Bronchial epithelial cell (primary cell): ENCODE data around the gene IQGAP1. TPM values are rescaled to one million over a fixed set of nuclear protein-coding genes. Genes with fewer than 3 reads are reported as not detected.

Experiments
- DNase-seq: peaks from one replicate; pipeline ENCODE4 v3.0.0-alpha.2; 2010; ENCODE audit warnings: low read depth
- FAIRE-seq: peaks from 2 replicates; lab custom pipeline; 2011; peaks lifted over from hg19 to GRCh38; lab: Jason Lieb, UNC
- H3K27me3 ChIP-seq: 2 replicates; pipeline ENCODE4 v1.5.1; 2011; ENCODE audit warnings: low read length; ENCODE audit not compliant: control insufficient read depth, insufficient read depth
- H3K36me3 ChIP-seq: 2 replicates; pipeline ENCODE4 v1.5.1; 2011; ENCODE audit warnings: low read length; ENCODE audit not compliant: control insufficient read depth, insufficient read depth
- H3K4me3 ChIP-seq: 2 replicates; pipeline ENCODE4 v1.5.1; 2011; ENCODE audit warnings: mild to moderate bottlenecking, low read depth, low read length, control low read depth
- total RNA-seq: library from RNA; depleted of rRNA; stranded (reverse); fragments of >200 nt; gene quantifications from 2 replicates; pipeline ENCODE4 v1.2.1, GENCODE V29; 2014
- TF ChIP-seq, protein P1 (sequence below): IDR thresholded peaks from 2 replicates; pipeline ENCODE4 v1.5.1; 2011; ENCODE audit warnings: mild to moderate bottlenecking, moderate library complexity, low read length, control low read depth, inconsistent platforms; ENCODE audit not compliant: insufficient read depth, severe bottlenecking

IQGAP1 gene
- total RNA-seq, 1 donor from 2014 or later, result 163 TPM

DNA sequence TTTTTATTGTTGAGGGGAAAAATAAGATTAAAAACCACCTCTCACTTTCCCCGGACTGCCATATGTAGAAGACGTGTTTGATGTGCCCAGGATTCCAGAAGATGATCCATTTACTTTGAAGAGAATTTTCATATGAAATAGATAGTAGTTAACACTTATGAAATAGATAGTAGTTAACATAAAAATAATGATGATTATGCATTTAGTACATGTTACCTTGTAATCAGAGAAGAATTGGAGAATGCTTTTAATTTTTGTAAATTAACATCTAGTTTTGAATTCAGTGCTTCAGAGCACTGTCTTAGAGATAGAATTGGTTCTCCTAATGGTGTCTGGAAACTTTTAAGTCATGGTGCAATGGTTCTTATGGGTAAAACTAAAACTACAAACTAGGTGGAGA, 95.6 kb downstream of the IQGAP1 start:
- no peak for FAIRE-seq
- H3K27me3 ChIP-seq, result no peaks in the 10 kb centered on the region
- TF ChIP-seq, protein P1, sequence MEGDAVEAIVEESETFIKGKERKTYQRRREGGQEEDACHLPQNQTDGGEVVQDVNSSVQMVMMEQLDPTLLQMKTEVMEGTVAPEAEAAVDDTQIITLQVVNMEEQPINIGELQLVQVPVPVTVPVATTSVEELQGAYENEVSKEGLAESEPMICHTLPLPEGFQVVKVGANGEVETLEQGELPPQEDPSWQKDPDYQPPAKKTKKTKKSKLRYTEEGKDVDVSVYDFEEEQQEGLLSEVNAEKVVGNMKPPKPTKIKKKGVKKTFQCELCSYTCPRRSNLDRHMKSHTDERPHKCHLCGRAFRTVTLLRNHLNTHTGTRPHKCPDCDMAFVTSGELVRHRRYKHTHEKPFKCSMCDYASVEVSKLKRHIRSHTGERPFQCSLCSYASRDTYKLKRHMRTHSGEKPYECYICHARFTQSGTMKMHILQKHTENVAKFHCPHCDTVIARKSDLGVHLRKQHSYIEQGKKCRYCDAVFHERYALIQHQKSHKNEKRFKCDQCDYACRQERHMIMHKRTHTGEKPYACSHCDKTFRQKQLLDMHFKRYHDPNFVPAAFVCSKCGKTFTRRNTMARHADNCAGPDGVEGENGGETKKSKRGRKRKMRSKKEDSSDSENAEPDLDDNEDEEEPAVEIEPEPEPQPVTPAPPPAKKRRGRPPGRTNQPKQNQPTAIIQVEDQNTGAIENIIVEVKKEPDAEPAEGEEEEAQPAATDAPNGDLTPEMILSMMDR, result no peak
- peaks cover 34% of the 10 kb centered on the region for H3K36me3 ChIP-seq
- no peak overlapping the region for H3K4me3 ChIP-seq
- no peak for DNase-seq

DNA sequence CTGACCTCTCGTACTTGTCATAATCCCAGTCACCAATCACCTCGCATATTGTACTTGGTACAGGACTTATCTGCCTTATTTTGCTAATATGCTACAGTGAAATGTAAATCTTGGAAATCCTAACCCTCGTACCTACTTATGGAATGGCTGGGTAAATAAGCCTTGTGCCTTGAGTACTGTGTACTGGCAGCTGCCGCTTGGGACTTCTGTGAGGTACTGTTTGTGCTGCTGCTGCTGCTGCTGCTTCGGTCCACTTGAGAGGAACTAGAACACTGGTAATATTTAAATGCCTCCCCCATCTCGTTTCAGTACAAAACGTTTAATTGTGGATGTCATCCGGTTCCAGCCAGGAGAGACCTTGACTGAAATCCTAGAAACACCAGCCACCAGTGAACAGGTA, 99.1 kb downstream of the IQGAP1 start:
- DNase-seq, result no peak
- Histone ChIP-seq H3K36me3 (peaks cover 26% of the 10 kb centered on the region), H3K4me3 (no peak overlapping the region), H3K27me3 (no peaks in the 10 kb centered on the region)
- no peak for FAIRE-seq
- TF ChIP-seq, protein P1, result no peak

DNA sequence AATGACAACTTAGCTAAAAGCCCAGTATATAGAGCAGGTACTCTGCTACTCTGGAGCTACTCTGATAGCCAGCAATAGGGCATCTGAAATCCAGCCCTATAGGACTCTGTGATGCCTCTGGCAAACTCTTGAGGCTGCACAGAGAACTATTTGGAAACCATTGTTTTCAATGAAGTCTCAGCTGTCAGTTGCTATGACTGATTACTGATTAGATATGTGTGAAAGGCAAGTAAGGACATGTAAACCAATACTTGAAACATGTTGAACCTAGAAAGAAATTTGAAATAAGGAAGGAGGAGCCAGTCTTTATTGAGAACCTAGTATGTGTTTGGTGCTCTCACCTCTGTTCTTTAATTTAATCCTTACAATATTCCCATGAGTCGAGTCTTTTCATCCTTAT, 101.5 kb downstream of the IQGAP1 start:
- Histone ChIP-seq H3K27me3 (no peaks in the 10 kb centered on the region), H3K36me3 (peaks cover 25% of the 10 kb centered on the region), H3K4me3 (no peak overlapping the region)
- TF ChIP-seq, protein P1, result no peak
- DNase-seq, result peak; percentile 69
- no peak for FAIRE-seq

DNA sequence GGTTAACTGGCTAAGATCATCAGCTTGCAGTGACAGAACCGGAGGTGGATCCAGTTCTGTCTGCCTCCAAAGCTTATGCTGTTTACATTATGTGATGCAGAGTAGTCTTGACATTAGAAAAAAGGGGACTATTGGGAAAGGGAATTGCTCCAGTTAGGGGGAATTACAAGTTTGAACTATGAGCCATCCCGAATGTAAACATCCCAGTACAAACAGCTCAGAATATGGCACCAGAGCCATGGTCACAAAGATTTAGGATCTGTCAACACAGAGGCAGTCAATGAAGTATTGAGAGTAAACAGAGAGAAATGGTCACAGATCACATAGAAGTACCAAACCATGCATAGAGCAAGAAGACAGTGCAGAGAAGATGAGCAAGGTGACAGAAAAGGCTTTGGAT, 101.9 kb downstream of the IQGAP1 start:
- DNase-seq (no peak), FAIRE-seq (no peak)
- Histone ChIP-seq H3K4me3 (no peak overlapping the region), H3K27me3 (no peaks in the 10 kb centered on the region), H3K36me3 (peaks cover 26% of the 10 kb centered on the region)
- TF ChIP-seq, protein P1, result no peak

DNA sequence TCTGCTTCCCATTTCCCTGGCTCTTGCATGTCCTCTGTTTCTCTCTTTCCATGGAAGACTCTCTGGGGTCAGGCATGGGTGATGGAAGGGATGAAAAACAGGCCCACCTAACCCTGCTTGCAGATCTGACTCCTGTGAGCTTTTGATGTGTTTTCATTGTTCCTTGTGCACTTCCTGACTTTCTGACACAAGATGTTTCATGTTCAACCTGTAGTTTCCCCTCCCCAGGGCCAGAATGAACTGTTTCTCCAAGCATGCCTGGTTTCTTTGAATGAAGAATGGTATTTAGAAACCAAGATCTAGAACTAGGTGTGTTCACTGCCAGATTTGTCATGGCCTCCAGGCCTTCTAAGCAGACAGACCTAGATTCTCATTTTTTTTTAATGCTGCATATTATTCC, 105.6 kb downstream of the IQGAP1 start:
- TF ChIP-seq, protein P1, result no peak
- Histone ChIP-seq H3K36me3 (peaks cover 14% of the 10 kb centered on the region), H3K4me3 (no peak overlapping the region), H3K27me3 (no peaks in the 10 kb centered on the region)
- DNase-seq, result no peak
- FAIRE-seq, result no peak

DNA sequence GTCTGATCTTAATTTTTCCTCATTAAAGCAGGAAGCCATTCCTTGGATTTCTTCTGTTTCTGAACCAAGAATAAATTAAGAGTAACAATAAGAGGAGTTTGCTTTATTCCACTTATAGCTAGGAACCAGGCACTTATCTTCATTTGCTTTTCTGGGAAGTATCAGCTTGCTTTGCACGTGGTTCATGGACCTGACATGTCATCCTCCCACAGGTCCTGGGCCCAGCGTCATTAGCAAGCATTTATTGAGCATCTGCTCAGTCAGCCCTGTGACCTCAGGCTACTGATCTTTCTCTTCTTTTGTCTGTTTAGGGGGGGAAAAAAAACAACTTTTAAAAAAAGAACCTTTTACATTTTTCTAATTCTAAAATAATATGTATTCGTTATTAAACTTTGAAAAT, 107.0 kb downstream of the IQGAP1 start:
- peaks cover 20% of the 10 kb centered on the region for H3K36me3 ChIP-seq
- FAIRE-seq, result no peak

More for the DNA sequence above, 107.0 kb downstream of the IQGAP1 start:
- Histone ChIP-seq H3K4me3 (no peak overlapping the region), H3K27me3 (no peaks in the 10 kb centered on the region)
- TF ChIP-seq, protein P1, result no peak
- DNase-seq, result no peak
